Tibial nerve (tissue), 4 donors: ENCODE measurements around the gene MCRIP1. TPM values are rescaled to one million over a fixed set of nuclear protein-coding genes. Genes with fewer than 3 reads are reported as not detected.

ENCODE experiments used
- DNase-seq, 2 donors: peaks; one replicate each; pipeline ENCODE4 v3.0.0-alpha.2; 2019; ENCODE audit warnings: low spot score in 2 of 2
- H3K27ac ChIP-seq, 4 donors: fragments of 200-600 bp; sonication (generic) in 3 of 4; one replicate each; pipeline ENCODE4 v1.5.1; 2017 to 2019; ENCODE audit warnings: mild to moderate bottlenecking in 1 of 4
- H3K27me3 ChIP-seq, 2 donors: fragments of 200-600 bp; sonication (generic) in 1 of 2; one replicate each; pipeline versions ENCODE4 v1.5.1 to v1.6.0; 2017 to 2019
- H3K36me3 ChIP-seq, 3 donors: fragments of 200-600 bp; sonication (generic); one replicate each; pipeline ENCODE4 v1.5.1; 2018 to 2019
- H3K4me1 ChIP-seq, 4 donors: fragments of 200-600 bp; sonication (generic) in 3 of 4; one replicate each; pipeline ENCODE4 v1.5.1; 2017 to 2019
- H3K4me3 ChIP-seq, 4 donors: fragments of 200-600 bp; sonication (generic) in 3 of 4; one replicate each; pipeline ENCODE4 v1.5.1; 2017 to 2019; ENCODE audit warnings: mild to moderate bottlenecking in 1 of 4, moderate library complexity in 1 of 4
- H3K9me3 ChIP-seq, 4 donors: fragments of 200-600 bp; sonication (generic) in 3 of 4; one replicate each; pipeline ENCODE4 v1.5.1; 2017 to 2019
- EP300 ChIP-seq, 2 donors: sonication (generic); formaldehyde crosslinking; IDR thresholded peaks; one replicate each; pipeline ENCODE4 v1.6.1; 2017; ENCODE audit warnings: antibody characterized with exemption in 2 of 2, mild to moderate bottlenecking in 1 of 2
- POLR2A ChIP-seq, 2 donors: fragments of 450-650 bp; IDR thresholded peaks; one replicate each; pipeline ENCODE4 v1.6.1; 2017; ENCODE audit warnings: antibody characterized with exemption in 2 of 2, mild to moderate bottlenecking in 2 of 2, moderate library complexity in 2 of 2
- WGBS, 2 donors: methylation state at CpG; one replicate each; pipeline ENCODE4 v1.1.5; 2018; 5-methylcytosine and 5-hydroxymethylcytosine counted together
- total RNA-seq, 4 donors: library from RNA; depleted of rRNA; stranded (reverse); fragments of >200 nt; gene quantifications; one replicate each; pipeline ENCODE4 v1.1.0, GENCODE V29; 2016
- TF ChIP-seq, protein P1 (sequence below), 5 experiments: fragments of 200-600 bp in 3 of 5; fragments of 450-650 bp in 2 of 5; sonication (generic) in 3 of 5; IDR thresholded peaks; one replicate each; pipeline ENCODE4 v1.5.1; 2016 to 2019; ENCODE audit warnings: antibody characterized with exemption in 5 of 5, mild to moderate bottlenecking in 3 of 5, moderate library complexity in 2 of 5

MCRIP1 gene
- total RNA-seq, 4 donors from 2014 or later, result 78.7 to 105 (median 92.5) TPM

DNA sequence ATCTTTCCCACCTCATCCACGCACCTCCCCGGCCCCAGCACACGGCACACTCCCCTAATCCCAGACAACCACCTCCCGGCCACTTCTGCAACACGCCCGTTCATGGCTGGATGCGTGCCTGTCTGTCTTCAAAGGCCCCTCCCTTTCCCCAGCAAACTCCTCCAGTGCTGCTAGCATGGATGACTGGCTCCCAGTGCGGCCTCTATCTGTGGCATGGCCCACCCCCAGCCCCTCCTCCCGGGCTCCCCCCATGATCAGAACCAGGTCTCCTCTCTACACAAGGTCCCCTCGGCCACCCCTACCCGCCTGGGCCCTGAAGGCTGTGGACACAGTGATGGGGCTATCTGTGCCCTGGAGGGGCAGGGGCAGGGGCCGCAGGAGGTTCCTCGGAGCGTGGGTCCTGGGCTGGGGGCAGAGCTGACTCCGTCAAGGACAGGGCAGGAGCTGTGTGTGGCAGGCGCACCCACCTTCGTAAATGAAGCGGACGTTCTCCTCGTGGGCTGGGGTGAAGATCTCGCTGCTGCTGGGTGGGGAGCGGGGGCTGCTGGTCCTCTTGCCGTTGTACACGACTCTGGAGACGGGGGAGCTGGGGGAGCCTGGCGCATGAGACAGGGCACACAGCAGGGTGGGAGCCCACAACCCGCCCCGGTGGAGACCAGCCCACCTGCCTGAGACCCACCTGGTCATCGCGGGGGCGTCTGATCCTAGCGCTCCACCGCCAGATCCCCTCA is 9.1 kb downstream of the MCRIP1 start:
- Histone ChIP-seq H3K4me3 (no peak overlapping the region), H3K27me3 (no peaks in the 10 kb centered on the region), H3K9me3 (no peaks in the 10 kb centered on the region), H3K4me1 (peaks cover 0 to 41% (median 6%) of the 10 kb centered on the region in 4 donors), H3K36me3 (peaks cover 0 to 46% (median 0%) of the 10 kb centered on the region in 3 donors), H3K27ac (no peak overlapping the region)
- 88 to 90% methylated on average over 26 to 32 of the region's 33 CpGs for WGBS, 2 donors
- no peak for DNase-seq
- no peak for TF ChIP-seq POLR2A (IDR thresholded peaks at IDR 0.05)
- no peak for TF ChIP-seq EP300 (IDR thresholded peaks at IDR 0.05)
- TF ChIP-seq, protein P1, sequence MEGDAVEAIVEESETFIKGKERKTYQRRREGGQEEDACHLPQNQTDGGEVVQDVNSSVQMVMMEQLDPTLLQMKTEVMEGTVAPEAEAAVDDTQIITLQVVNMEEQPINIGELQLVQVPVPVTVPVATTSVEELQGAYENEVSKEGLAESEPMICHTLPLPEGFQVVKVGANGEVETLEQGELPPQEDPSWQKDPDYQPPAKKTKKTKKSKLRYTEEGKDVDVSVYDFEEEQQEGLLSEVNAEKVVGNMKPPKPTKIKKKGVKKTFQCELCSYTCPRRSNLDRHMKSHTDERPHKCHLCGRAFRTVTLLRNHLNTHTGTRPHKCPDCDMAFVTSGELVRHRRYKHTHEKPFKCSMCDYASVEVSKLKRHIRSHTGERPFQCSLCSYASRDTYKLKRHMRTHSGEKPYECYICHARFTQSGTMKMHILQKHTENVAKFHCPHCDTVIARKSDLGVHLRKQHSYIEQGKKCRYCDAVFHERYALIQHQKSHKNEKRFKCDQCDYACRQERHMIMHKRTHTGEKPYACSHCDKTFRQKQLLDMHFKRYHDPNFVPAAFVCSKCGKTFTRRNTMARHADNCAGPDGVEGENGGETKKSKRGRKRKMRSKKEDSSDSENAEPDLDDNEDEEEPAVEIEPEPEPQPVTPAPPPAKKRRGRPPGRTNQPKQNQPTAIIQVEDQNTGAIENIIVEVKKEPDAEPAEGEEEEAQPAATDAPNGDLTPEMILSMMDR (IDR thresholded peaks at IDR 0.05), result no peak

- no peak for TF ChIP-seq EP300 (IDR thresholded peaks at IDR 0.05)
- TF ChIP-seq, protein P1 (IDR thresholded peaks at IDR 0.05), result no peak
- TF ChIP-seq POLR2A (IDR thresholded peaks at IDR 0.05), result no peak
- Histone ChIP-seq H3K9me3 (no peaks in the 10 kb centered on the region), H3K27ac (peak overlapping the region in 1 of 4 donors; percentile 7), H3K36me3 (peaks cover 0 to 46% (median 0%) of the 10 kb centered on the region in 3 donors), H3K27me3 (no peaks in the 10 kb centered on the region), H3K4me1 (peaks cover 0 to 33% (median 3%) of the 10 kb centered on the region in 4 donors), H3K4me3 (no peak overlapping the region)
- WGBS, 2 donors, result 88 to 90% methylated on average over 29 to 30 of the region's 30 CpGs
- no peak for DNase-seq
Observed at GRCh38 chr17:81822996-81823819, 9.9 kb downstream of the MCRIP1 start.

- Histone ChIP-seq H3K27ac (peak overlapping the region in 3 of 4 donors; percentile 11 to 51 (median 49)), H3K9me3 (no peaks in the 10 kb centered on the region), H3K4me1 (peaks cover 0 to 26% (median 3%) of the 10 kb centered on the region in 4 donors), H3K4me3 (no peak overlapping the region), H3K27me3 (no peaks in the 10 kb centered on the region), H3K36me3 (peaks cover 0 to 46% (median 0%) of the 10 kb centered on the region in 3 donors)
- no peak for DNase-seq
- no peak for TF ChIP-seq EP300 (IDR thresholded peaks at IDR 0.05)
- no peak for TF ChIP-seq POLR2A (IDR thresholded peaks at IDR 0.05)
- TF ChIP-seq, protein P1 (IDR thresholded peaks at IDR 0.05), result no peak
- WGBS, 2 donors, result 65 to 80% methylated on average over 3 to 5 of the region's 8 CpGs
Observed at GRCh38 chr17:81822312-81822637, 10.8 kb downstream of the MCRIP1 start.

- peaks cover 0 to 26% (median 3%) of the 10 kb centered on the region in 4 donors for H3K4me1 ChIP-seq
- WGBS, 2 donors, result 61 to 67% methylated on average over 8 to 18 of the region's 20 CpGs
- H3K9me3 ChIP-seq, result no peaks in the 10 kb centered on the region
- peaks cover 0 to 46% (median 0%) of the 10 kb centered on the region in 3 donors for H3K36me3 ChIP-seq
- no peak overlapping the region for H3K4me3 ChIP-seq
- peak overlapping the region in 3 of 4 donors; percentile 11 to 51 (median 49) for H3K27ac ChIP-seq
- TF ChIP-seq POLR2A (IDR thresholded peaks at IDR 0.05), result no peak
- TF ChIP-seq EP300 (IDR thresholded peaks at IDR 0.05), result no peak
- TF ChIP-seq, protein P1 (IDR thresholded peaks at IDR 0.05), result peak in 4 of 5 experiments; percentile 19 to 47 (median 25)
- H3K27me3 ChIP-seq, result peaks cover 0 to 5% of the 10 kb centered on the region in 2 donors
- peak; percentile 37 to 41 for DNase-seq
Observed at GRCh38 chr17:81821603-81822311, 11.3 kb downstream of the MCRIP1 start.
